GM19397 (cell line): ENCODE data around the gene EDC4.
A peak's percentile ranks its signal among the peaks of the same experiment; 100 is the strongest.

ENCODE experiments used
- ATAC-seq: cut with Tn5 transposase; IDR thresholded peaks from one replicate; pipeline ENCODE4 v1.9.1; 2021; ENCODE audit warnings: mild to moderate bottlenecking, moderate library complexity; ENCODE audit not compliant: unreplicated experiment

EDC4 gene

GRCh38 chr16:67873435-67874370 is 851 bp downstream of the EDC4 start:
- peak; percentile 26 for ATAC-seq

GRCh38 chr16:67874372-67874771 is 1.5 kb downstream of the EDC4 start:
- no peak for ATAC-seq

DNA sequence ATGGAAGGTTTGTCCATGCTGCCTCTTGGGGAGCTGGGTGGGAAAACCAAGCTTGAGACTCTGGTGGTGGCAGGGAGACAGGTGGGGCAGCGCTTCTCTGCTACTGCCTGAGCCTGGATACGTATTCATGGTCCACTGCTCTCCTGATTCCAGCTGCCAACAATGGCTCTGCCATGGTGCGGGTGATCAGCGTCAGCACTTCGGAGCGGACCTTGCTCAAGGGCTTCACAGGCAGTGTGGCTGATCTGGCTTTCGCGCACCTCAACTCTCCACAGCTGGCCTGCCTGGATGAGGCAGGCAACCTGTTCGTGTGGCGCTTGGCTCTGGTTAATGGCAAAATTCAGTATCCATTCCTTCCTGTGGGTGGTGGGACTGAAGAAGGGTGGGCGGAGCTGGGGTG is 4.2 kb downstream of the EDC4 start:
- no peak for ATAC-seq

- no peak for ATAC-seq
Observed at GRCh38 chr16:67878232-67878631, 5.4 kb downstream of the EDC4 start.

DNA sequence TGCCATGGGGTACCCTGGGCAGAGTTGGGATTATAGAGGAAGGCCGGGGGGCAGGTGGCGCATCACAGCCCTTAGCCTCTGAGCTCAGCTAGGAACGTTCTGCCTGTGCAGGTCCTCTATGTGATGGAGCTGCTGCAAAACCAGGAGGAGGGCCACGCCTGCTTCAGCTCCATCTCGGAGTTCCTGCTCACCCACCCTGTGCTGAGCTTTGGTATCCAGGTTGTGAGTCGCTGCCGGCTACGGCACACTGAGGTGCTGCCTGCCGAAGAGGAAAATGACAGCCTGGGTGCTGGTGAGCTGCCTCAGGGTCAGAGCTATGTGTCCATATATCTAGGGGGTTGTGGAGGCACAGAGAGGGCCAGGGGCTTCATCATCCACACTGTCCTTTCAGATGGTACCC is 6.0 kb downstream of the EDC4 start:
- no peak for ATAC-seq

DNA sequence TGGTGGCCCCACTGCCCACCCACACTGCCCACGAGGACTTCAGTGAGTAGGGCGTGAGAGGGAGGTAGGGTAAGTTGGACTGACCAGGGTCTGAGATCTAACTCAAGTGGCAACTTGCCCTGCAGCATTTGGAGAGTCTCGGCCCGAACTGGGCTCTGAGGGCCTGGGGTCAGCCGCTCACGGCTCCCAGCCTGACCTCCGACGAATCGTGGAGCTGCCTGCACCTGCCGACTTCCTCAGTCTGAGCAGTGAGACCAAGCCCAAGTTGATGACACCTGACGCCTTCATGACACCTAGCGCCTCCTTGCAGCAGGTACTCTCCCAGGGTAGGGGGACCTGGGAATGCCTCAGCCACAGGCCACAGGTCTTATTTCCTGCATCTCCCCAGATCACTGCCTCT is 6.6 kb downstream of the EDC4 start:
- no peak for ATAC-seq

DNA sequence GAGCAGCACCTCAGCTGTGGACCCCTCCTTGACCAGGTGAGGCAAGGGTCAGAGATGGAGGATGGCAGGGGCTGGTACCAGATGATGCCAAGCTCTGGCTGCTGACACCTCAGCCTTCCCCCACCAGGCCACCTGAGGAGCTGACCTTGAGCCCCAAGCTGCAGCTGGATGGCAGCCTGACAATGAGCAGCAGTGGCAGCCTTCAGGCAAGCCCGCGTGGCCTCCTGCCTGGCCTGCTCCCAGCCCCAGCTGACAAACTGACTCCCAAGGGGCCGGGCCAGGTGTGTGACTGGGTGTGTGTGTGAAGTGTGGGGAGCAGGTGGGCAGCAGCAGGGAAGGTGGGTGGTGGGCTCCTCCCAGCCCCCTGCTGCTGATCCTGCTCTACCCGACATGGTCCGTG is 7.1 kb downstream of the EDC4 start:
- ATAC-seq, result no peak

DNA sequence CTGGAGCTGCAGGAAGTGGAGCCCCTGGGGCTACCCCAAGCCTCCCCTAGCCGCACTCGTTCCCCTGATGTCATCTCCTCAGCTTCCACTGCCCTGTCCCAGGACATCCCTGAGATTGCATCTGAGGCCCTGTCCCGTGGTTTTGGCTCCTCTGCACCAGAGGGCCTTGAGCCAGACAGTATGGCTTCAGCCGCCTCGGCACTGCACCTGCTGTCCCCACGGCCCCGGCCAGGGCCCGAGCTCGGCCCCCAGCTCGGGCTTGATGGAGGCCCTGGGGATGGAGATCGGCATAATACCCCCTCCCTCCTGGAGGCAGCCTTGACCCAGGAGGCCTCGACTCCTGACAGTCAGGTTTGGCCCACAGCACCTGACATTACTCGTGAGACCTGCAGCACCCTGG is 7.7 kb downstream of the EDC4 start:
- no peak for ATAC-seq

DNA sequence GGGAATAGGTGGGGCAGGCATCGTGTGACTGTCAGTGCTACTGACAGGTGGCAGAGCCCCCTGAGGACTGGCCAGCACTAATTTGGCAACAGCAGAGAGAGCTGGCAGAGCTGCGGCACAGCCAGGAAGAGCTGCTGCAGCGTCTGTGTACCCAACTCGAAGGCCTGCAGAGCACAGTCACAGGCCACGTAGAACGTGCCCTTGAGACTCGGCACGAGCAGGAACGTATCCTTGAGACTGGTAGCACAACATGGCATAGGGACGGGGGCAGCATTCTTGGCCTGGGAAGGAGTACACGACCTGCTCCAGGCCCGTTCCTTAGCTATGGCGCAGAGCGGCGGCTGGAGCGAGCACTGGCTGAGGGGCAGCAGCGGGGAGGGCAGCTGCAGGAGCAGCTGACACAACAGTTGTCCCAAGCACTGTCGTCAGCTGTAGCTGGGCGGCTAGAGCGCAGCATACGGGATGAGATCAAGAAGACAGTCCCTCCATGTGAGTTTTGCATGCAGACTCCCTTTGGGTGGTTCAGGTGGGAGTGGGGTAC is 8.8 kb downstream of the EDC4 start:
- no peak for ATAC-seq

- no peak for ATAC-seq
Observed at GRCh38 chr16:67882374-67883145, 9.7 kb downstream of the EDC4 start.

DNA sequence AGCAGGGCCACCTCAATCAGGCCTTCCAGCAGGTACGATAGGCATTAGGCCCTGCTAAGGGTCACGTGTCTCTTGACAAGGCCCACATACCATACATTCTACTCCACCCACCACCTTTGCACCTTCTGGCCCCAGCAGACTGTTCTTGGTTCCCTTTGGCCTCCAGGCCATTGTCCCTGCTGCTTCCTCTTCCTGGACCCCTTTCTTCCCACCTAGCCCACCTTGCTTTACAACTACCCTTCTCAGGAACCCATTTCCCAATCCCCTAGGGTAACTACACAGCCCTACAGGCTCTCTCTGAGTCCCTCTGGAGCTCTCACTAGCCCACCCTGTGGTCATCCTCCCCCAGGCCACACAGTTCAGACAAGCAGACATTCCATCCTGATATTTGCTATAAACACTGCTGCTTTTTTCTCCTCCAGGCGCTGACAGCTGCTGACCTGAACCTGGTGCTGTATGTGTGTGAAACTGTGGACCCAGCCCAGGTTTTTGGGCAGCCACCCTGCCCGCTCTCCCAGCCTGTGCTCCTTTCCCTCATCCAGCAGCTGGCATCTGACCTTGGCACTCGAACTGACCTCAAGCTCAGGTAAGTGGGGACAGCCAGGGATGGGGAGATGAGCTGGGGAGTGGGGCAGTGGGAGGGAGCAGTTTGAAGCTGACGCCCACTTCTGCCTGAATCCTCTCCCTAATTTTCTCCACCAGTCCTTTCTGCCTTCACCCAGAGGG is 10.5 kb downstream of the EDC4 start:
- ATAC-seq, result no peak

DNA sequence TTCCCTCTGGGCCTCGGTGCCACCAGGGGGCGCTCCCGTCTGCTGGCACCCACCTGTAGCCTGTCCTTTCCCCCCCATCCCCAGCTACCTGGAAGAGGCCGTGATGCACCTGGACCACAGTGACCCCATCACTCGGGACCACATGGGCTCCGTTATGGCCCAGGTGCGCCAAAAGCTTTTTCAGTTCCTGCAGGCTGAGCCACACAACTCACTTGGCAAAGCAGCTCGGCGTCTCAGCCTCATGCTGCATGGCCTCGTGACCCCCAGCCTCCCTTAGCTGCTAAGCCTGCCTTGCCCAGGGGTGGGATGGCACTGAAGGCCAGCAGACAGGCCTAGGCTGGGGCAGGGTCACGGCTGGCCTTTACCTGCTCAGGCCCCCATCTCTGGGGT is 11.0 kb downstream of the EDC4 start:
- no peak for ATAC-seq

DNA sequence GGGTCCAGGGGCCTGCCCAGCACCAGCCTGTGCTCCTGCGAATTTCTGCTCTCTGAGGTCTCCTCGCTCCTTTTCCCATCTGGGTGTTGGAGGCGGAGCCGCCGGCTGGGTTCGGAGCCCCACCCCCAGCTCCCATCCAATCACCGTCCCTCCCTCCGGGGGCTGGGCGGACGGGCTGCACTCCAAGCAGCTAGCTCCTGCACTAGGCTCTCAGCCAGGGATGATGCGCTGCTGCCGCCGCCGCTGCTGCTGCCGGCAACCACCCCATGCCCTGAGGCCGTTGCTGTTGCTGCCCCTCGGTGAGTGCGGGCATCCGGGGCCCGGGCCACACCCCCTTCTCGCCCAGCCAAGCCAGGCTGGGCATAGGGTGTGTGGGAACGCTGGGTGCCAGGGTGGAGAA is 11.8 kb downstream of the EDC4 start, which contains the start of gene NRN1L:
NRN1L (plus strand) TSS at position 202 of the 400 bp plus-strand sequence; CDS start at position 221, 19 bp downstream.
- ATAC-seq, result no peak

DNA sequence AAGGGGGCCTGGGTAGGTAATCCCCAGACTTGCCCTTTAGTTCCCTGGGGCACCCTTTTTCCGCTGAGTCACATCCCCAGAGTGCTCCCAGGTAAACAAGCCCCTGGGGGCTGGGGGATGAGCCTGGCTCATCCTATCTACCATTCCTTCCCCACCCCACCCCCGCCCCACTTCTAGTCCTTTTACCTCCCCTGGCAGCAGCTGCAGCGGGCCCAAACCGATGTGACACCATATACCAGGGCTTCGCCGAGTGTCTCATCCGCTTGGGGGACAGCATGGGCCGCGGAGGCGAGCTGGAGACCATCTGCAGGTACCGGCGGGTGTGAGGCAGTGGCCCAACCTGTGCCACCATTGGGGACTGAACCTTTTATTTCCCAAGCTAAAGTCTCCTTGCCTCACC is 12.7 kb downstream of the EDC4 start:
- no peak for ATAC-seq

DNA sequence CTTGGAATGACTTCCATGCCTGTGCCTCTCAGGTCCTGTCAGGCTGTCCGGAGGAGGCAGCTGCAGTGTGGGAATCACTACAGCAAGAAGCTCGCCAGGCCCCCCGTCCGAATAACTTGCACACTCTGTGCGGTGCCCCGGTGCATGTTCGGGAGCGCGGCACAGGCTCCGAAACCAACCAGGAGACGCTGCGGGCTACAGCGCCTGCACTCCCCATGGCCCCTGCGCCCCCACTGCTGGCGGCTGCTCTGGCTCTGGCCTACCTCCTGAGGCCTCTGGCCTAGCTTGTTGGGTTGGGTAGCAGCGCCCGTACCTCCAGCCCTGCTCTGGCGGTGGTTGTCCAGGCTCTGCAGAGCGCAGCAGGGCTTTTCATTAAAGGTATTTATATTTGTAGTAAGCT is 13.1 kb downstream of the EDC4 start:
- ATAC-seq, result no peak

- ATAC-seq, result no peak
Observed at GRCh38 chr16:67886387-67886786, 13.5 kb downstream of the EDC4 start.

- ATAC-seq, result no peak
Observed at GRCh38 chr16:67888331-67888730, 15.5 kb downstream of the EDC4 start.

DNA sequence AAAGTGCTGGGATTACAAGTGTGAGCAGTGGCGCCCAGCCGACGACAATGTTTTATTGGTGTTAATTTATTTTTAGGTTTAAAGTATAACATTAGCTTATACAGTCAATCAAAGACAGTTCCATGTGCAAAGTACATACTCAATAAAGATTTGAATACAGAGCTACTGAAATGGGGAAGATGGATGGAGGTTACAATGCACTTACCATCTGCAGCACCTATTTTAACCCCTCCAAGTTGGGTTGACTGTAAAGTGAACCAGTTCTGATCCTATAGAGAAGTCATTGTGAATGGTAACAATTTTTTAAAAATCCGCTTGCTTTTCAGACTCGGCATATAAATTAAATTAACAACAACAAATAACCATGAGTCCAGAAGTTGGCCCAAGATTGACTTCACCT is 19.5 kb downstream of the EDC4 start:
- no peak for ATAC-seq

DNA sequence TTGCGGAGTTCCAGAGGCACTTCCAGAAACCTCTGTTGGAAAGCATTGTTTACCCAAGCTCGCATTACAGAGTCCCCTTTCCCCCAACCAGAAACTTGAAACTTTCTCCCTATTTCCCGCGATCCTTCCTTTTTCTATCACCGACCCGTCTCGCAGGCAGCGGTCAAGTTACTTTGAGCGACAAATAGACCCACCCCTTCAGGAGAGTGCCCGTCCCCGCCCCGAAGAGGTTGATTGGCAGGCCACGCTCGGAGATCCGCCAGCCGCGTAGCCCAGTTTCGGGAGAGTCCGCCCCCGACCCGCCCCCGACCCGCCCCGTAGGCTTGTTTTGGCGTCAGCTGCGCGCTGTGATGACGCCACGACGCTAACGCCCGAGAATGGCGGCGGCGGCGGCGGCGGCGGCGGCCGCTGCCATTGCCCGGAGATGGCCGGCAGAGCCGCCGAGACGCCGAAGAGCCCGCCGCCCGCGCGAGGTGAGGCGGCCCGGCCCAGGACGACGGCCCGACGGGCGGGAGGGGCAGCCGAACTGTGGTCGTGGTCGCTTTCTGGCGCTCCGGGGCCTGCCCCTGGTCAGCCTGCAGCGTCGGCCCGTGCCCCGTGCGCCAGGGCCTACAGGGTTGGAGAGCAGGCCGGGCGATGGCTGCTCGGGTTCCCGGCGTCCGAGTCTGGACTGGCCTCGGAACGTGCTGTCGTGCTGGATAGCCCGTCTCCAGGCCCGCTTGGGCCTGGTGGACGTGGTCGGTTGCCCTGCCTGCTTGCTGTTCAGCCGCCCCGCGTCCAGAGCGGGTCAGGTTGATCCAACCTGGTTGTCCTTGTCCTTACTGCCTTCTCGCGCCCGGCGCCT is 20.3 kb downstream of the EDC4 start, which contains the start of gene PSKH1:
PSKH1 (plus strand) TSS at position 356 of the 844 bp plus-strand sequence. CDS start 15,496 bp downstream, outside the sequence.
- ATAC-seq, result peak; percentile 86
